Gastroesophageal sphincter (tissue), 4 donors: ENCODE data around the gene E2F7. TPM values are rescaled to one million over a fixed set of nuclear protein-coding genes. Genes with fewer than 3 reads are reported as not detected.

Experiments used
- ATAC-seq: fragments of 150-250 bp; one replicate; pipeline ENCODE4 v1.9.1; 2016; ENCODE audit warnings: mild to moderate bottlenecking, moderate library complexity
- H3K27ac ChIP-seq, 4 donors: fragments of 200-600 bp; sonication (generic) in 3 of 4; 1 replicate in 3 of 4; 2 replicates in 1 of 4; pipeline ENCODE4 v1.5.1; 2016 to 2019
- H3K27me3 ChIP-seq: fragments of 200-600 bp; sonication (generic); one replicate; pipeline ENCODE4 v1.5.1; 2019
- H3K36me3 ChIP-seq, 2 donors: fragments of 200-600 bp; sonication (generic); one replicate each; pipeline ENCODE4 v1.5.1; 2019; ENCODE audit warnings: control low read depth in 1 of 2
- H3K4me1 ChIP-seq, 3 donors: fragments of 200-600 bp; sonication (generic); 1 replicate in 2 of 3; 2 replicates in 1 of 3; pipeline ENCODE4 v1.5.1; 2016 to 2019; ENCODE audit warnings: control low read depth in 2 of 3
- H3K4me3 ChIP-seq, 2 donors: fragments of 200-600 bp; sonication (generic); one replicate each; pipeline ENCODE4 v1.5.1; 2019; ENCODE audit warnings: mild to moderate bottlenecking in 1 of 2, moderate library complexity in 1 of 2
- H3K9me3 ChIP-seq, 3 donors: fragments of 200-600 bp; sonication (generic); one replicate each; pipeline ENCODE4 v1.5.1; 2017 to 2019; ENCODE audit warnings: control low read depth in 2 of 3
- EP300 ChIP-seq: sonication (generic); formaldehyde crosslinking; IDR thresholded peaks from one replicate; pipeline ENCODE4 v1.6.1; 2017; ENCODE audit warnings: antibody characterized with exemption, mild to moderate bottlenecking
- POLR2A ChIP-seq, 2 donors: fragments of 450-650 bp; IDR thresholded peaks; one replicate each; pipeline ENCODE4 v1.6.1; 2017; ENCODE audit warnings: antibody characterized with exemption in 2 of 2, mild to moderate bottlenecking in 2 of 2, moderate library complexity in 1 of 2
- POLR2AphosphoS5 ChIP-seq: sonication (generic); formaldehyde crosslinking; IDR thresholded peaks from one replicate; pipeline ENCODE4 v1.6.1; 2017; ENCODE audit warnings: antibody characterized with exemption
- WGBS, 2 donors: methylation state at CpG; one replicate each; pipeline ENCODE4 v1.1.5; 2018; ENCODE audit warnings: low coverage in 1 of 2; 5-methylcytosine and 5-hydroxymethylcytosine counted together
- total RNA-seq, 4 donors: library from RNA; depleted of rRNA; stranded (reverse); fragments of >200 nt; gene quantifications; one replicate each; pipeline ENCODE4 v1.1.0, GENCODE V29; 2016
- TF ChIP-seq, protein P1 (sequence below), 4 experiments: fragments of 200-600 bp in 2 of 4; fragments of 450-650 bp in 2 of 4; sonication (generic) in 1 of 4; IDR thresholded peaks; one replicate each; pipeline ENCODE4 v1.5.1; 2017 to 2019; ENCODE audit warnings: antibody characterized with exemption in 4 of 4, mild to moderate bottlenecking in 2 of 4, moderate library complexity in 2 of 4

Gene E2F7
- total RNA-seq, 4 donors from 2014 or later, result 0.47 TPM; not detected in 3

DNA sequence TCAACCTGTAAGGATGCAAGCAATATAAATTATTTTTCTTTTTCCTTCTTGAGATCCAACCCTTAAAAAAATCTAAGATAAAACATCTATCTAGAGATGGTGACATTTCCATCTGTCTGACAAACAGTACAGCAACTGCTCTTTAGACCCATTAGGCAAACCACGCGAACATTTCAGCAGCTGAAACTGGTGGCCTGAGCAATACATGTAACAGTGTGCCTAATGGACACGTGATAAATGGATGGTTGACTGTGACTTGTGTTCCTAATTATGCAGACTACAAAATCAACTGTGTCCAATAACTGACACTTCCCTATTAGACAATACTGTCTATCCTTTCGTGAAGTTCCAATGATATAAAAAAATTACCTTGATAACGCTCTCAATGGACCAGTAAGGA, 18.9 kb downstream of the E2F7 start:
- Histone ChIP-seq H3K27me3 (no peaks in the 10 kb centered on the region), H3K9me3 (no peaks in the 10 kb centered on the region), H3K4me1 (no peaks in the 10 kb centered on the region), H3K36me3 (no peaks in the 10 kb centered on the region), H3K27ac (no peak overlapping the region), H3K4me3 (no peak overlapping the region)
- no peak for ATAC-seq
- no peak for TF ChIP-seq EP300
- no peak for TF ChIP-seq POLR2A (IDR thresholded peaks at IDR 0.05)
- TF ChIP-seq POLR2AphosphoS5, result no peak
- TF ChIP-seq, protein P1, sequence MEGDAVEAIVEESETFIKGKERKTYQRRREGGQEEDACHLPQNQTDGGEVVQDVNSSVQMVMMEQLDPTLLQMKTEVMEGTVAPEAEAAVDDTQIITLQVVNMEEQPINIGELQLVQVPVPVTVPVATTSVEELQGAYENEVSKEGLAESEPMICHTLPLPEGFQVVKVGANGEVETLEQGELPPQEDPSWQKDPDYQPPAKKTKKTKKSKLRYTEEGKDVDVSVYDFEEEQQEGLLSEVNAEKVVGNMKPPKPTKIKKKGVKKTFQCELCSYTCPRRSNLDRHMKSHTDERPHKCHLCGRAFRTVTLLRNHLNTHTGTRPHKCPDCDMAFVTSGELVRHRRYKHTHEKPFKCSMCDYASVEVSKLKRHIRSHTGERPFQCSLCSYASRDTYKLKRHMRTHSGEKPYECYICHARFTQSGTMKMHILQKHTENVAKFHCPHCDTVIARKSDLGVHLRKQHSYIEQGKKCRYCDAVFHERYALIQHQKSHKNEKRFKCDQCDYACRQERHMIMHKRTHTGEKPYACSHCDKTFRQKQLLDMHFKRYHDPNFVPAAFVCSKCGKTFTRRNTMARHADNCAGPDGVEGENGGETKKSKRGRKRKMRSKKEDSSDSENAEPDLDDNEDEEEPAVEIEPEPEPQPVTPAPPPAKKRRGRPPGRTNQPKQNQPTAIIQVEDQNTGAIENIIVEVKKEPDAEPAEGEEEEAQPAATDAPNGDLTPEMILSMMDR (IDR thresholded peaks at IDR 0.05), result no peak
- WGBS, 2 donors, result 88 to 97% methylated on average over 5 of the region's 5 CpGs

DNA sequence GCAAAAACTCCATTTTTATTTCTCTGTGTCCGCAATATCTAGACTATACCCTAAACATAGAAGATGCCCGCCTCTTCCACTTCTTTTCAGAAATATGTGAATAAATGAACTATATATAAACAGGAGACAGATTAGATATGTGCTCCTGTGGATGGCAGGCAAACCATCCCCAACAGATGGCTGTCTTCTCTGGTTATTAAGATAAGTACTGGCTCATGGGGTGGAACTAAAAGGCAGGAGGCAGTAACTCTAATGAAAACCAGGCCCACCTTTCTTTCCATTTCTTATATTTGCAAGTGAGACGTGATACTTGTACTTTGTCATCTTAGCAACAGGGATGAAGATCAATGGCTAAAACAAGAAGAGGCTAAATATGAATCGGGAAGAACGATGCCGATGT, 20.2 kb downstream of the E2F7 start:
- Histone ChIP-seq H3K36me3 (no peaks in the 10 kb centered on the region), H3K27ac (no peak overlapping the region), H3K4me3 (no peak overlapping the region), H3K4me1 (no peaks in the 10 kb centered on the region), H3K27me3 (no peaks in the 10 kb centered on the region), H3K9me3 (no peaks in the 10 kb centered on the region)
- TF ChIP-seq POLR2A (IDR thresholded peaks at IDR 0.05) (no peak), POLR2AphosphoS5 (no peak), EP300 (no peak)
- TF ChIP-seq, protein P1 (IDR thresholded peaks at IDR 0.05), result no peak
- no peak for ATAC-seq
- WGBS, 2 donors, result 81 to 86% methylated on average over 6 of the region's 6 CpGs

DNA sequence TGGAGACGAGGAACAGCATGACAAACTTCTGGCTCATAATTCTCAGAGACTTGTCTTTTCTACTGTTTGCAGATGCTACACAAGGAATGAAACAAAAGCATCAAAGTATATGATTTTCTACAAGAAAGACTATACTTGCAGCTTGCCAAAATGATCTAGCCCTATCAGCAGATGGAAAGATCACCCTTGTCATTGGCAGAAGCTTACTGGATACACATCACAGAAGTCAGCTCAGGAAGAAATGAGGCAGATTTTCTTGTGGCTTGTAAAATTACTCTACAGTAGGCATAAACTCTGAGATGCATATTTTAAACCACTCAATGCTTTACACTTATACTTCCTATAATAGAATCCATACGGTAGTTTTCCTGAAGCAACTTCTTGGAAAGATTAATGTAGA, 20.6 kb downstream of the E2F7 start:
- no peak for ATAC-seq
- H3K4me1 ChIP-seq, result no peaks in the 10 kb centered on the region
- H3K27me3 ChIP-seq, result no peaks in the 10 kb centered on the region
- TF ChIP-seq POLR2AphosphoS5 (no peak), EP300 (no peak)
- no peak overlapping the region for H3K4me3 ChIP-seq
- WGBS, 2 donors, result 57 to 77% methylated on average over 2 of the region's 2 CpGs
- H3K27ac ChIP-seq, result no peak overlapping the region
- H3K9me3 ChIP-seq, result no peaks in the 10 kb centered on the region
- no peaks in the 10 kb centered on the region for H3K36me3 ChIP-seq

DNA sequence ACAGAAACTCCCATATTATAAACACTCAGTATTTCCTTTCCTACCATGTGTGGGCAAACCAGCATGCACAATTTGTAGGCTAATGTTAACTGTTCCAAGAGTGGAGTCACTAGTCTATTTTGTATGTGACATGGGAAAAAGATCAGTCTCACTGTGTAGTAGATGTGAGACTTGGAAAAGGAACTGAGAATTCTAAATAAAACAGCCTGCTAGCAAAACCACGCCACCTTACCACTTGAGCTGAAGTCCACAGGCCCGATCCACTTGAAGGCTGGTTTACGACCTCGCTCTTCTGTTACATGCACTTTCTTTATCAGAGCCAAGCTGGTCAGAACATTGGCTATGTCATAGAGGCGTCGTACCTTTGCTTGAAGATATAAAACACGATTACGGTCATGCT, 22.5 kb downstream of the E2F7 start:
- H3K27me3 ChIP-seq, result no peaks in the 10 kb centered on the region
- no peak for ATAC-seq
- WGBS, 2 donors, result 93 to 94% methylated on average over 3 to 8 of the region's 8 CpGs
- no peak overlapping the region for H3K27ac ChIP-seq
- no peaks in the 10 kb centered on the region for H3K36me3 ChIP-seq
- H3K4me1 ChIP-seq, result no peaks in the 10 kb centered on the region
- no peak overlapping the region for H3K4me3 ChIP-seq
- no peak for TF ChIP-seq POLR2AphosphoS5
- TF ChIP-seq, protein P1 (IDR thresholded peaks at IDR 0.05), result no peak
- no peak for TF ChIP-seq POLR2A (IDR thresholded peaks at IDR 0.05)
- TF ChIP-seq EP300, result no peak
- H3K9me3 ChIP-seq, result peaks cover 0 to 4% (median 0%) of the 10 kb centered on the region in 3 donors

DNA sequence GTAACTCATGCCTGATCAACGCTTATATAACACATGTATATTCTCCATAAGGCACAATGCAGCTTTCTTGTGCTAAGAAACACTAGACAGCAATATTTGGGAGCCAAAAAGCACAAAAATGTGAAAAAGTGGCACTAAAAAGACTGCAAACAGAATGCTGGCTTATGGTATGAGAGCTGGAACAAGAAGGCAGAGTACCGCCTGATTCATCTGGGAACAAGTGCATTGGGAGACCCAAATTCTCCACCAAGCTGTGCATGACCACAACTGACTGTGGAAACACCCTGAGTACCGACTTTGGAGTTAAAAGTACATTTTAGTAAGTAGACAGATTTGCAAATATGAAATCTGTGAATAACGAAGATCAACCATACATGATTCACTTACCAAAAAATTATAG, 25.1 kb downstream of the E2F7 start:
- Histone ChIP-seq H3K27me3 (no peaks in the 10 kb centered on the region), H3K4me1 (no peaks in the 10 kb centered on the region), H3K27ac (no peak overlapping the region), H3K4me3 (no peak overlapping the region), H3K36me3 (no peaks in the 10 kb centered on the region), H3K9me3 (peaks cover 0 to 4% (median 0%) of the 10 kb centered on the region in 3 donors)
- 97 to 100% methylated on average over 2 to 3 of the region's 4 CpGs for WGBS, 2 donors
- TF ChIP-seq EP300 (no peak), POLR2A (IDR thresholded peaks at IDR 0.05) (no peak), POLR2AphosphoS5 (no peak)
- TF ChIP-seq, protein P1 (IDR thresholded peaks at IDR 0.05), result no peak
- no peak for ATAC-seq
